ENCODE measurements around the gene SLC7A10. TPM values are rescaled to one million over a fixed set of nuclear protein-coding genes. Genes with fewer than 3 reads are reported as not detected.

The SLC7A10 gene
- total RNA-seq, 1 donor from 2014 or later = 0.62 TPM

- Histone ChIP-seq H3K27me3 (ENCODE audit: low read depth) (no peaks in the 10 kb centered on the region), H3K9me3 (no peaks in the 10 kb centered on the region), H3K4me3 (no peak overlapping the region), H3K36me3 (no peaks in the 10 kb centered on the region), H3K4me1 (peaks cover 36% of the 10 kb centered on the region), H3K27ac (no peak overlapping the region)
- intact Hi-C loops (cut with DNase I) = no loop called here
- no peak for TF ChIP-seq CTCF (IDR thresholded peaks at IDR 0.05)
- DNase-seq (no peak), ATAC-seq (no peak)
These were observed 45.8 kb upstream of the SLC7A10 start for GRCh38 chr19:33271246-33272021.

GRCh38 chr19:33270769-33271168 lies 45.1 kb upstream of the SLC7A10 start:
- Histone ChIP-seq H3K36me3 (no peaks in the 10 kb centered on the region), H3K27me3 (ENCODE audit: low read depth) (no peaks in the 10 kb centered on the region), H3K27ac (no peak overlapping the region), H3K4me3 (no peak overlapping the region), H3K9me3 (no peaks in the 10 kb centered on the region), H3K4me1 (peaks cover 36% of the 10 kb centered on the region)
- TF ChIP-seq CTCF (IDR thresholded peaks at IDR 0.05) = no peak
- ATAC-seq (no peak), DNase-seq (no peak)
- intact Hi-C loops (cut with DNase I) = no loop called here

- no peak for DNase-seq
- intact Hi-C loops (cut with DNase I) = no loop called here
- peak overlapping the region; percentile 46 for H3K27ac ChIP-seq
These were observed 43.4 kb upstream of the SLC7A10 start for GRCh38 chr19:33269016-33269415.

GRCh38 chr19:33268162-33268991 lies 42.7 kb upstream of the SLC7A10 start:
- Histone ChIP-seq H3K27me3 (ENCODE audit: low read depth) (no peaks in the 10 kb centered on the region), H3K27ac (peak overlapping the region; percentile 46), H3K9me3 (no peaks in the 10 kb centered on the region), H3K4me1 (peaks cover 15% of the 10 kb centered on the region), H3K36me3 (no peaks in the 10 kb centered on the region), H3K4me3 (no peak overlapping the region)
- no peak for TF ChIP-seq CTCF (IDR thresholded peaks at IDR 0.05)
- ATAC-seq (peak; percentile 31 to 46), DNase-seq (no peak)
- intact Hi-C loops (cut with DNase I) = no loop called here

More at GRCh38 chr19:33269016-33269415, 43.4 kb upstream of the SLC7A10 start:
- Histone ChIP-seq H3K4me3 (no peak overlapping the region), H3K4me1 (peaks cover 22% of the 10 kb centered on the region), H3K9me3 (no peaks in the 10 kb centered on the region), H3K27me3 (ENCODE audit: low read depth) (no peaks in the 10 kb centered on the region), H3K36me3 (no peaks in the 10 kb centered on the region)
- no peak for TF ChIP-seq CTCF (IDR thresholded peaks at IDR 0.05)
- ATAC-seq = no peak

GRCh38 chr19:33267706-33268105 lies 42.1 kb upstream of the SLC7A10 start:
- H3K27ac ChIP-seq = peak overlapping the region; percentile 46
- no peaks in the 10 kb centered on the region for H3K9me3 ChIP-seq
- H3K36me3 ChIP-seq = no peaks in the 10 kb centered on the region
- H3K4me3 ChIP-seq = no peak overlapping the region
- no peak for TF ChIP-seq CTCF (IDR thresholded peaks at IDR 0.05)
- H3K27me3 ChIP-seq (ENCODE audit: low read depth) = no peaks in the 10 kb centered on the region
- DNase-seq = no peak
- ATAC-seq = peak in 1 of 2 donors; percentile 22
- intact Hi-C loops (cut with DNase I) = no loop called here
- peaks cover 11% of the 10 kb centered on the region for H3K4me1 ChIP-seq

Measured in lower lobe of right lung (tissue), 2 donors.